GM12874 (cell line): ENCODE data around the gene NCLN.

Experiments
- CTCF ChIP-seq: IDR thresholded peaks from 2 replicates; pipeline ENCODE4 v1.5.1; 2011; ENCODE audit warnings: low read depth, mild to moderate bottlenecking, control low read depth, low read length, moderate library complexity; ENCODE audit not compliant: insufficient read depth

NCLN gene

GRCh38 chr19:3160219-3160618 lies 25.5 kb upstream of the NCLN start:
- no peak for TF ChIP-seq CTCF

DNA sequence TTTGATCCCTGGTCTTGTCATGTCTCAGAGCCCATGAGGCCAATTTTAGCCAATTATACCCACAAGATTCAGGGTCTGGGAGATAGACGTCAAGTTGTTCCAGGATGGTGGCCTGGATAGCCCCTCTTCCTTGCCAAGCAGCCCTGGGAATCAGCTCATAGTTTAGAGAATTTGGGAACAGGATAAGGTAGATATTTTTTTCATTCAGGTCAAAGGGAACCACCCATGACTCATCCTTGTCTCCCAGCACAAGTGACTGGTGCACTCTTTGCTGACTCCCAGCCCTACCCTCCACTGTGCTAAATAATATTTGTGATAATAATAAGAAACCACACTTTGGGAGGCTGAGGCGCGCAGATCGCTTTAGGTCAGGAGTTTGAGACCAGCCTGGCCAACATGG lies 24.3 kb upstream of the NCLN start:
- no peak for TF ChIP-seq CTCF

DNA sequence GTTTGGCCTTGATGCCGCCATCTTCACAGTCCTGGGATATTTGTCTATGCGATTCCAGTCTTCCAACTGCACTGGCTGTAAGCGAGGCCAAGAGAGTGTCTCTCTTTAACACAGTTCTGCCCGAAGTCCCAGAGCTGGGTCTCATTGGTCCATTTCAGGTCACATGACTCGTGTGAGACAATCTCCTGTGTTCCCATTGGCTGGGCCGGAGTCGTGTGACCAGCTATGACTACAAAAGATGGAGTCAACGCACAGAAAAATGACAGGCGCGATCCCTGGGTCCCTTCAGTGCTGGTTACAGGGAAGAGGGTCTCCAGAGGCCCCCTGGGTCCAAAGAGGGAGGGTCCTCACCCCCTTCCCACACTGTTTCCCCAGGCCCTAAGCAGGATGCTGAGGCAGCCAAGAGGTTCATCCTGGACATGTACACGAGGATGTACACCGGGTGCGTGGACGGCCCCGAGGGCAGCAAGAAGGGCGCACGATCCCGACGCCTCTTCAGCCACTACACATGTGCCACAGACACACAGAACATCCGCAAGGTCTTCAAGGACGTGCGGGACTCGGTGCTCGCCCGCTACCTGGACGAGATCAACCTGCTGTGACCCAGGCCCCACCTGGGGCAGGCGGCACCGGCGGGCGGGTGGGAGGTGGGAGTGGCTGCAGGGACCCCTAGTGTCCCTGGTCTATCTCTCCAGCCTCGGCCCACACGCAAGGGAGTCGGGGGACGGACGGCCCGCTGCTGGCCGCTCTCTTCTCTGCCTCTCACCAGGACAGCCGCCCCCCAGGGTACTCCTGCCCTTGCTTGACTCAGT lies 23.1 kb upstream of the NCLN start:
- TF ChIP-seq CTCF = no peak

- peak; percentile 97 for TF ChIP-seq CTCF
These were observed 22.4 kb upstream of the NCLN start for GRCh38 chr19:3163230-3163886.

GRCh38 chr19:3163943-3164342 lies 21.8 kb upstream of the NCLN start:
- TF ChIP-seq CTCF = no peak

DNA sequence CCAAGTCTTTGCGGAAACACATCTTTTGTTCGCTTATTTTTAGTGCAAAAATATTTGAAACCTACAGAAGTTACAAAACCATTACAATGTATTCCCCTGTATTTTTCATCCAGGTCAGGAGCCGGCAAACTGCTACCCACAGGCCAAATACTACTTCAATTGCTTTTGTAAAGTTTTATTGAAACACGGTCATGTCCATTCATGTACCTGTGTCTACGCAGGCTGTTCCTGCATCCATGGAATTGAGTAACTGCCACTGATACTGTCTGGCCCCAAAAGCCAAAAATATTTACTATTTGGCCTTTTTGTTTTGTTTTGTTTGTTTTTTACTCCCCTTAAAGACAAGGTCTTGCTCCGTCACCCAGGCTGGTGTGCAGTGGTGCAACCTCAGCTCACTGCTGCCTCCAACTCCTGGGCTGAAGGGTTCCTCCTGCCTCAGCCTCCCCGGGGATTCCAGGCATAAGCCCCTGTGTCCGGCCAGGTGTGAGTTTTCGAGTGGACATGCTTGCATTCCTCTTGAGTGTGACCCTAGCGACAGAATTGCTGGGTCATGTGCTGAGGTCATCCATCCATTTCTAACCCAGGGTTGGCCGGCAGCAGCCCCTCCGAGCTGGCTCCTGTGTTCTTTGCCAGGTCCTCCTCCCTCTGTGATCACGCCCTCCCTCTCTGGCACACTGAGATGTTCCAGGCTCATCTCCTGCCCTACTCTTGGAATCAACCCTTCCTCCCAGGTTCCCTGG lies 18.0 kb upstream of the NCLN start:
- TF ChIP-seq CTCF = no peak
